Measurements from ENCODE around the gene B4GAT1.

The B4GAT1 gene

GRCh38 chr11:66337103-66337899 is 10.1 kb downstream of the B4GAT1 start:
- H3K36me3 ChIP-seq = peaks cover 24% of the 10 kb centered on the region
- DNase-seq = peak; percentile 86
- TF ChIP-seq, protein P1, sequence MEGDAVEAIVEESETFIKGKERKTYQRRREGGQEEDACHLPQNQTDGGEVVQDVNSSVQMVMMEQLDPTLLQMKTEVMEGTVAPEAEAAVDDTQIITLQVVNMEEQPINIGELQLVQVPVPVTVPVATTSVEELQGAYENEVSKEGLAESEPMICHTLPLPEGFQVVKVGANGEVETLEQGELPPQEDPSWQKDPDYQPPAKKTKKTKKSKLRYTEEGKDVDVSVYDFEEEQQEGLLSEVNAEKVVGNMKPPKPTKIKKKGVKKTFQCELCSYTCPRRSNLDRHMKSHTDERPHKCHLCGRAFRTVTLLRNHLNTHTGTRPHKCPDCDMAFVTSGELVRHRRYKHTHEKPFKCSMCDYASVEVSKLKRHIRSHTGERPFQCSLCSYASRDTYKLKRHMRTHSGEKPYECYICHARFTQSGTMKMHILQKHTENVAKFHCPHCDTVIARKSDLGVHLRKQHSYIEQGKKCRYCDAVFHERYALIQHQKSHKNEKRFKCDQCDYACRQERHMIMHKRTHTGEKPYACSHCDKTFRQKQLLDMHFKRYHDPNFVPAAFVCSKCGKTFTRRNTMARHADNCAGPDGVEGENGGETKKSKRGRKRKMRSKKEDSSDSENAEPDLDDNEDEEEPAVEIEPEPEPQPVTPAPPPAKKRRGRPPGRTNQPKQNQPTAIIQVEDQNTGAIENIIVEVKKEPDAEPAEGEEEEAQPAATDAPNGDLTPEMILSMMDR (IDR thresholded peaks at IDR 0.05; ENCODE audit: low read depth, low read length) = no peak
- no peaks in the 10 kb centered on the region for H3K9me3 ChIP-seq (ENCODE audit: severe bottlenecking)
- no peaks in the 10 kb centered on the region for H3K27me3 ChIP-seq (ENCODE audit: insufficient read depth, low read depth, severe bottlenecking)
- H3K27ac ChIP-seq = peak overlapping the region; percentile 85
- H3K4me3 ChIP-seq (ENCODE audit: low read depth, low read length) = no peak overlapping the region

- peak; percentile 46 for DNase-seq
- H3K27ac ChIP-seq = peak within 1 kb of the TSS; percentile 85
- TF ChIP-seq, protein P1 (IDR thresholded peaks at IDR 0.05; ENCODE audit: low read depth, low read length) = peak; percentile 63
These were observed 11.0 kb downstream of the B4GAT1 start, which contains the start of gene RIN1 for GRCh38 chr11:66336234-66337102. RIN1 (minus strand) TSS chr11:66336434; CDS start chr11:66336402, 32 bp downstream.

DNA sequence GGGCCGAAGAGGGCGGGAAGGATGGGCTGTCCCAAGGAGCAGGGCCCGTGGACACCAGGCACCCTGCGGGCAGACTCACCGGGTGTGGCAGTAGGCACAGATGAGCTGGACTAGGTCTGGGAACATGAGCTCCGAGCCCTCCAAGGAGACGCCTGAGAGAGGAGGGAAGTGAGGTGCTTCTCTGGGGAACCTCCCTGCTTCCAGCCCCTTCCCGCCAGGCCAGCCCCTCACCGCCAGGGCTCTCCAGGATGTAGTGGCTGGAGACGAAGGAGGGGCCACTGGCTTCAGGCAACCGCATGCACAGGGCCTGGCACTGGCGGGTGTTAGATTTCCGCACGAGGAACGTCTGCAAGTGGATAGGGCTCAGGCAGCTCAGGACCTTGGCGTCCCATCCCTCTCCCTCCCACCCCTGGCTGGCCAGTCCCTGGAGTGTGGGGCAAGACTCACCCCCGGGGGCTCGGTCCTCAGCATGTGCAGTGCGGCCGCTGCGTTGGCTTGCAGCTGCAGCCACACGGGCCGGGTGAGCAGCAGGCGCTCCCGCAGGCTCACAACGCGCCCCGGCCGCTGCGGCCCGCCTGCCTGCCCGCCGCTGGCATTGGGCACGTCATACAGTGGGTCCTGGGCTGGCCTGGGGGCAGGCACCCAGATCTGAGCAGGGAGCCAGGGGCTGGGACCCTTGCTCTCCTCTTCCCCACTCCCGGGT is 11.7 kb downstream of the B4GAT1 start:
- DNase-seq = no peak

More at GRCh38 chr11:66336234-66337102, 11.0 kb downstream of the B4GAT1 start, which contains the start of gene RIN1:
- peaks cover 16% of the 10 kb centered on the region for H3K36me3 ChIP-seq
- H3K4me3 ChIP-seq (ENCODE audit: low read depth, low read length) = no peak within 1 kb of the TSS
- no peaks in the 10 kb centered on the region for H3K9me3 ChIP-seq (ENCODE audit: severe bottlenecking)
- no peaks in the 10 kb centered on the region for H3K27me3 ChIP-seq (ENCODE audit: insufficient read depth, low read depth, severe bottlenecking)

GRCh38 chr11:66334605-66335442 is 12.6 kb downstream of the B4GAT1 start:
- DNase-seq = no peak
- no peak overlapping the region for H3K27ac ChIP-seq
- H3K4me3 ChIP-seq (ENCODE audit: low read depth, low read length) = no peak overlapping the region

More for the DNA sequence above, 11.7 kb downstream of the B4GAT1 start:
- Histone ChIP-seq H3K9me3 (ENCODE audit: severe bottlenecking) (no peaks in the 10 kb centered on the region), H3K36me3 (peaks cover 15% of the 10 kb centered on the region), H3K4me3 (ENCODE audit: low read depth, low read length) (no peak overlapping the region), H3K27me3 (ENCODE audit: insufficient read depth, low read depth, severe bottlenecking) (no peaks in the 10 kb centered on the region), H3K27ac (no peak overlapping the region; the same call in 1 of the 2 replicates)
- TF ChIP-seq, protein P1 (IDR thresholded peaks at IDR 0.05; ENCODE audit: low read depth, low read length) = no peak

More at GRCh38 chr11:66334605-66335442, 12.6 kb downstream of the B4GAT1 start:
- Histone ChIP-seq H3K36me3 (peaks cover 15% of the 10 kb centered on the region), H3K9me3 (ENCODE audit: severe bottlenecking) (no peaks in the 10 kb centered on the region), H3K27me3 (ENCODE audit: insufficient read depth, low read depth, severe bottlenecking) (no peaks in the 10 kb centered on the region)
- TF ChIP-seq, protein P1 (IDR thresholded peaks at IDR 0.05; ENCODE audit: low read depth, low read length) = no peak
